ENCODE results near the gene VAT1. TPM values are rescaled to one million over a fixed set of nuclear protein-coding genes. Genes with fewer than 3 reads are reported as not detected.

The VAT1 gene
- total and polyA plus RNA-seq, 9 of the 15 experiments (the other 6 are each of a cell fraction or from before 2014, with no cell fraction given): 29.4 to 153 (median 66.7) TPM

- TF ChIP-seq, protein P1, sequence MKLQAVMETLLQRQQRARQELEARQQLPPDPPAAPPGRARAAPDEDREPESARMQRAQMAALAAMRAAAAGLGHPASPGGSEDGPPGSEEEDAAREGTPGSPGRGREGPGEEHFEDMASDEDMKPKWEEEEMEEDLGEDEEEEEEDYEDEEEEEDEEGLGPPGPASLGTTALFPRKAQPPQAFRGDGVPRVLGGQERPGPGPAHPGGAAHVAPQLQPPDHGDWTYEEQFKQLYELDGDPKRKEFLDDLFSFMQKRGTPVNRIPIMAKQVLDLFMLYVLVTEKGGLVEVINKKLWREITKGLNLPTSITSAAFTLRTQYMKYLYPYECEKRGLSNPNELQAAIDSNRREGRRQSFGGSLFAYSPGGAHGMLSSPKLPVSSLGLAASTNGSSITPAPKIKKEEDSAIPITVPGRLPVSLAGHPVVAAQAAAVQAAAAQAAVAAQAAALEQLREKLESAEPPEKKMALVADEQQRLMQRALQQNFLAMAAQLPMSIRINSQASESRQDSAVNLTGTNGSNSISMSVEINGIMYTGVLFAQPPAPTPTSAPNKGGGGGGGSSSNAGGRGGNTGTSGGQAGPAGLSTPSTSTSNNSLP (IDR thresholded peaks at IDR 0.05; ENCODE audit: borderline replicate concordance, low read depth, low read length): no peak
- TF ChIP-seq ZNF766 (CRISPR knock-in tag; conservative IDR thresholded peaks at IDR 0.05): 0 out of 2 replicates have a peak, but pooled peaks have one; percentile 54
- TF ChIP-seq SAFB2 (IDR thresholded peaks at IDR 0.05; ENCODE audit: borderline replicate concordance, low read depth, low read length, severe bottlenecking): no peak
- TF ChIP-seq RB1 (IDR thresholded peaks at IDR 0.05; ENCODE audit: low read depth): peak; percentile 48; the same call in 1 of the 2 replicates
- no peak for TF ChIP-seq SMARCA5 (IDR thresholded peaks at IDR 0.05)
- peak; percentile 42 for TF ChIP-seq RBBP5 (IDR thresholded peaks at IDR 0.05; ENCODE audit: borderline replicate concordance, insufficient read depth, low read length, poor library complexity, severe bottlenecking)
- TF ChIP-seq TCF3 (CRISPR knock-in tag; IDR thresholded peaks at IDR 0.05): no peak
- no peak for TF ChIP-seq KDM4B (IDR thresholded peaks at IDR 0.05; ENCODE audit: borderline replicate concordance in 2 of 2, low read depth in 1 of 2)
- TF ChIP-seq ZBTB40 (IDR thresholded peaks at IDR 0.05): 0 out of 2 replicates have a peak, but pooled peaks have one; percentile 47
- TF ChIP-seq ZBTB40 (CRISPR knock-in tag; IDR thresholded peaks at IDR 0.05): no peak
- TF ChIP-seq ZSCAN29 (IDR thresholded peaks at IDR 0.05): no peak
- TF ChIP-seq LCOR (CRISPR knock-in tag; IDR thresholded peaks at IDR 0.05): no peak
- TF ChIP-seq, protein P2, sequence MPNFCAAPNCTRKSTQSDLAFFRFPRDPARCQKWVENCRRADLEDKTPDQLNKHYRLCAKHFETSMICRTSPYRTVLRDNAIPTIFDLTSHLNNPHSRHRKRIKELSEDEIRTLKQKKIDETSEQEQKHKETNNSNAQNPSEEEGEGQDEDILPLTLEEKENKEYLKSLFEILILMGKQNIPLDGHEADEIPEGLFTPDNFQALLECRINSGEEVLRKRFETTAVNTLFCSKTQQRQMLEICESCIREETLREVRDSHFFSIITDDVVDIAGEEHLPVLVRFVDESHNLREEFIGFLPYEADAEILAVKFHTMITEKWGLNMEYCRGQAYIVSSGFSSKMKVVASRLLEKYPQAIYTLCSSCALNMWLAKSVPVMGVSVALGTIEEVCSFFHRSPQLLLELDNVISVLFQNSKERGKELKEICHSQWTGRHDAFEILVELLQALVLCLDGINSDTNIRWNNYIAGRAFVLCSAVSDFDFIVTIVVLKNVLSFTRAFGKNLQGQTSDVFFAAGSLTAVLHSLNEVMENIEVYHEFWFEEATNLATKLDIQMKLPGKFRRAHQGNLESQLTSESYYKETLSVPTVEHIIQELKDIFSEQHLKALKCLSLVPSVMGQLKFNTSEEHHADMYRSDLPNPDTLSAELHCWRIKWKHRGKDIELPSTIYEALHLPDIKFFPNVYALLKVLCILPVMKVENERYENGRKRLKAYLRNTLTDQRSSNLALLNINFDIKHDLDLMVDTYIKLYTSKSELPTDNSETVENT (CRISPR knock-in tag; IDR thresholded peaks at IDR 0.05): 0 out of 2 replicates have a peak, but pooled peaks have one; percentile 3
- TF ChIP-seq ZNF124 (CRISPR knock-in tag; IDR thresholded peaks at IDR 0.05): no peak
- no peak for TF ChIP-seq SMARCA4 (IDR thresholded peaks at IDR 0.05)
These were observed at the start of gene VAT1 (continued) for GRCh38 chr17:43021741-43022512.

Data from K562 (cell line).